MV-4-11 (cell line): ENCODE data around the gene TUBGCP3.
"Not testable (repeated sequence)": the region's sequence is repeated elsewhere in the genome, so short reads cannot be mapped to it uniquely, and the experiment has no call there.

Source experiments
- DNase-seq: peaks from one replicate; lab custom pipeline; 2025; lab: John Stamatoyannopoulos, UW

TUBGCP3 gene

DNA sequence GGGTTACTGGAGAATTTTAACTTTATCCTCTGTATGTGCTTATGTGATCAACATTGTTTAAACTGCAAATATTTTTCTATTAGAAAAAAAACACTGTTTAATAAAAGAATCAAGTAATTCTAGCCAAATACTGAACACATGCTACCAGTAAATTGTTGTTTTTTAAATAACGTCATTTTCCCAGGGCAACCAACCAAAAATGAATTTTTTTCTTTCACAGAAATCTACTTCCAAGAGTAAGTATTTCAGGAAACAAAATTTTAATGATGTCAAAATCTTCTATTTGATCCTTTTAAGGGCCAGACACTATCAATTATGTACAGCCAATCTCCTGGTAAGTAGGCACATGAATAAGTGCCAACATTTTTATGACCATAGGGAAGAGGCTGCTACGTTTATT, 57.1 kb downstream of the TUBGCP3 start:
- DNase-seq = no peak

DNA sequence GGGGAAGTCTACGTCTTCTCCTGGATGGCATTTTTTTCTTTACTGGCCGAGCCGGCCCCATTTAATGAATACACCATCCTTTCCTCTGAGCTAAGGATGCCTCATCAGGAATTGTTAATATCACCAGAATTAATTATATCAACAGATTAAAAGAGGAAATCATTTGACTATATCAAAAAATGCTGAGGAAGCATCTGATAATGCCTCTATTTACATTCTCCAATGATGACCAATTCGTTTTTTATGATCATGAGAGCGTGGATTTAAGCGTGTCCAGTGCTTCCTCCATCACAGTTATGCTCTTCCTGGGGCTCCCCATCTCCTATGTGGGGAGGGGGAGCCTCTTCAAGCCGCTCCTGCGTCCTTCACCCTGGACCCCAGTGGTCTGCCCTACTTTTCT, 58.7 kb downstream of the TUBGCP3 start:
- DNase-seq = no peak

DNA sequence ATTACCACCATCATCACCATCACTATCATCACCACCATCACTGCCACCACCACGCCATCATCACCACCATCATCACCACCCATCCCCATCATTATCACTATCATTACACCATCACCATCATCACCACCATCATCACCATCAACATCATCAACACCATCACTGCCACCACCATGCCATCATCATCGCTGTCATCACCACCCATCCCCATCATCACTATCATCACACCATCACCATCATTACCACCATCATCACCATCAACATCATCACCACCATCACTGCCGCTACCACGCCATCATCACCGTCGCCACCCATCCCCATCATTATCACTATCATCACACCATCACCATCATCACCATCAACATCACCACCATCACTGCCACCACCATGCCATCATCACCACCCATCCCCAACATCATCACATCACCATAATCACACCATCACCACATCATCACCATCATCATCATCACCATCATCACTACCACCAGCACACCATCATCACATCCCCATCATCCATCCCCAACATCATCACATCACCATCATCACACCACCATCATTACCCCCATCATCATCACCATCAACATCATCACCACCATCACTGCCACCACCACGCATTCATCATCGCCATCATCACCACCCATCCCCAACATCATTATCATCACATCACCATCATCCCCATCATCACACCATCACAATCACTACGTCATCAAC, 61.7 kb downstream of the TUBGCP3 start:
- DNase-seq = no peak

DNA sequence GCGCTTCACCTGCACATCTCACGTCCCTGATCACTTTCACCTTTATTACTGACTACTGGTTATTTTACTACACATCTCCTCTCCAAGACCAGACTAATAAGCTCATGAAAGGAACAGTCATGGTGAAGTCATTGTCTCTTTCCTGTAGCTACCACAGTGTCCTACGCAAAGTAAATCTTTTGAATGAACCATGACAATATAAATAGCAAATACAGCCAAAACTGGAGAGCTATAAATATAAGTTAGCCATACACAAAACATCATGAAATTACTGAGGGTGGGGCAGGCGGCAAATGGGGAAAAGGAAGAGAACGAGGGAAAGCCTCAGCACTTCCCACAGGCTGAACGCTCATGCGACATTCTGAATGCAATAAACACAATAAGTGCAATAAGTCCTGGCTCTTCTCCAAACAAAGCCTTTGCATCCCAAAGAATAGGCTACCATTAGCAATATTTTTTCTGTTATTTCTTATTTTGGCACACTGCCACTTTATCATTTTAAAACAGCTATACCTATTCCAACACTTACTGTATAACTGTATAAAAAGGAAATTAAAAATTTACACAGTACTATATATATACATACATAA, 62.5 kb downstream of the TUBGCP3 start:
- DNase-seq = no peak

DNA sequence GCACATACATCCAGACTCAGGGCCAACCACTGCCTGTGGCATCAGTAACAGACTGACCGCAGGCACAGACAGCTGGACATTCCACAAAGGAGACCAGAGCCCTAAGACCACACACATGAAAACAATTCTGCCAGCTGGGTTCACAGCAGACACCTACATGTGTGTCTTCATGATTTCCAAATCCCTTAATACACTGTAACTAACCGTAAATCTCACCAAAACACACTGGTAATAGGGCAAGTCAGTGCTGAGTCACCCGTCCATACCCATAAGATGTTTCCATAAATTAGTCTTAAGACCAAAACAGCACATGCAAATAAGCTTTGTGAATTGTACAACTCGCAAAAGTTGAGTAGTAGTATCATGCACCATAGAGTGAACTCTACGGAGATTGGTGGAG, 65.4 kb downstream of the TUBGCP3 start:
- no peak for DNase-seq

DNA sequence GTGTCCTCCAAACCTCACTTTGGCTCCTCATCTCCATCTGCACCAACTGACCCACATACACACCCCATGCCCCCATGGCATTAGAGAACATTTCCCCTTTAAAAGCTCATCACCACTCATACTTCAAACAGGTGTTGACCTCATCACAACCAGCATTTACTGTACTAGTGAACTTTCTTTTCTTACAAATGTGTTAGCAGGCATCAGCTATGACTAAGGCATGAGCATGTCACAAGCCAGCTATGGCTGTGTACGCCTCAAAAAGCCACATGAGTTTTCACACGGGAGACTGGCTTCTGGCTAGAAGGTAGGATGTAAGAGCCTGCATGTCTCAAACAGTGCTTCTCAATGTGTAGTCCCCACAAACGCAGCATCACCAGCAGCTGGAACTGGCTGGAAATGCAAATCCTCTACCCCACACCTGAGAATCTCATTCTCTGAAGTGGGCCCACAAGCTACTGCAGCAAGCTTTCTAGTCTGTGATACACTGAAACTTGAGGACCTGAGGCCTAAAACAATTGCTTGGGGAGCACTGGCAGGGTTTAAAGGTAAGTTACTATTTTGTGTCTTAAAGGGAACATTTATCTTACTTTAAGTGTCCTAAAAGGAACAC, 66.8 kb downstream of the TUBGCP3 start:
- no peak for DNase-seq

DNA sequence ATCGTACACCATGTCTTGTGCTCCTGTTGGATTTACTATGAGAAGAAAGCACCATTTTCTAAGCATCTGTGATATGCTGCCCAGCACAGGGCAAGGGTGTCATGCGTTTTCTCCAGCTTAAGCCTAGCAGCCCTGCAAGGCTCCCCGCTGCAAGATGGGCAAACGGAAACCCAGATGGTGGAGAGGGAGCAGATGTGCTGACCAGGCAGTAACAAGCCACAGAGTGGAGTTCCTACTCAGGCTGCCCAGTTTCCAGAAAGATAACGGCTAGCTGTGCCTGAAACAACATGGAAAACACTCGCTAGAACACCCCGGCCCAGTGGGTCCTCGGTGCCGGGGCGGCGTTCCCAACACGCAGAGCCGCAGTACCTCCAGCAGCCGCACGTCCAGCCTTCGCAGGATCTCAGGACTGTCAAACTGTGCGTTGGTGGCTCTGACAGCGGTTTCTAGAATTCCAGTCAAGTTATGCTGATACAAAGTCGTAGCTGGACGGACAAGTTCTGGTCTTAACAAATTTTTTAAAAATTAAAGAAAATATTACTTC, 68.4 kb downstream of the TUBGCP3 start:
- DNase-seq = no peak

DNA sequence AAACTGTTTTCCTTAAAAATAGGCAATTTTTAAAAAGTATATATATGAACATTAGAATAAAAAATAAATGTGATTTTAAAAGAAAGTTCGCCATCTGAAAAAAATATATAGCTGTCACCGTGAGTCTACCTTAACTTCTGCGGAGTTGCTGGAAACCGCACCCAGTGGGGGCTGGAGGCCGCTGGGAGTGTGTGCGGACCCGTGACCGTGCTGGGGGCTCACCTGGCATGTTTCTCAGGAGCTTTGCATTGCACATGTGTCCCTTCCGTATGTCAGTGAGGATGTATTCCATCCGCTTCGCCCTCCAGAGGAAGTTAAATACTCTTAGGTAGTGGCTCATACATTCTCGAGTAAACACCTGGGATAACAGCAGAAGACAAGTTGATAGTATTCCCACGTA, 71.7 kb downstream of the TUBGCP3 start:
- no peak for DNase-seq

DNA sequence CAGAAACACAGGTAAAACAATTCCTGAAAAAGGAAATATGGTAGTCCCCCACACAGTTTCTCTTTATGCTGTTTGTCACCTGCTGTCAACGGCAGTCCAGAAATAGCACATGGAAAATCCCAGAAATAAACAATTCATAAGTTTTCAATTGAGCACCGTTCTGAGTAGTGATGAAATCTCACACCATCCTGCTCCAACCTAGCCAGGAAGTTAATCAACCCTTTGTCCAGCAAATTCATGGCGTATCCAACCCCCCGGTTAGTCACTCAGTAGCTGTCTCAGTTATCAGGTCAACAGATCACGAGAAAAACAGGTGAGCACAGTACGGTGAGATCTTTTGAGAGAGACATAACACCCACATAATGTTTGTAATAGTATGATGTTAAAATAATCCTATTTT, 74.2 kb downstream of the TUBGCP3 start:
- DNase-seq = no peak

DNA sequence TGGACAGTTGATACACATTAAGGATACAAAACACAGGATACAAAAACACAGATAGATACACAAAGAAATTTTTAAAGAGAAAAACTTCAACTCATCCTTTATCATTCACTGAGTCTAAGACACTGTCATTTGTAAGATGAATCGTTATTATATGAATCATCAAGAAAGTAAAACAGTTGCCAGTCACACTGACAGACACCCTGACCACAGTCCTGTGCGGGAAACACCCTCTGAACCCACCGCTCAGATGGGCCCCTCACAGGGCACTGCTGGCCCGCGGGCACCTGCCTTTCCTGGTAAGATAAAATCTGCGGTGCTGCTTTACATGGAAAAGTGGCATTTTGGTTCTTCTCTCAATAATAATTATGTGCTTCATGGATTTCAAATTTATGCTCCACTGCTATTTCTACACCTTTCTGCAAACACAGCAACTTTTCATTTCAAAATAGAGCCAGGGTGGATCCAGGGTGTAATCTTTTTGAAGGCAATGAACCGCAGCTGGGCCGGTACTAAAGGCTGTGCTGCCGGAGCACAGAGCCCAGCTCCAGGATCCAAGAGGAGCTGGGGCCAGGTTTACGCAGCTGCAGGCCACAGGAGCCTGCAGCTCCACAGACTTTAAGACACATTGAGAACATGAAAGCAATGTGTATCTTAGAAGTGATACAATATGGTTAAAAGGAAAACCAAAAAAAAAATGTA, 76.8 kb downstream of the TUBGCP3 start:
- no peak for DNase-seq

DNA sequence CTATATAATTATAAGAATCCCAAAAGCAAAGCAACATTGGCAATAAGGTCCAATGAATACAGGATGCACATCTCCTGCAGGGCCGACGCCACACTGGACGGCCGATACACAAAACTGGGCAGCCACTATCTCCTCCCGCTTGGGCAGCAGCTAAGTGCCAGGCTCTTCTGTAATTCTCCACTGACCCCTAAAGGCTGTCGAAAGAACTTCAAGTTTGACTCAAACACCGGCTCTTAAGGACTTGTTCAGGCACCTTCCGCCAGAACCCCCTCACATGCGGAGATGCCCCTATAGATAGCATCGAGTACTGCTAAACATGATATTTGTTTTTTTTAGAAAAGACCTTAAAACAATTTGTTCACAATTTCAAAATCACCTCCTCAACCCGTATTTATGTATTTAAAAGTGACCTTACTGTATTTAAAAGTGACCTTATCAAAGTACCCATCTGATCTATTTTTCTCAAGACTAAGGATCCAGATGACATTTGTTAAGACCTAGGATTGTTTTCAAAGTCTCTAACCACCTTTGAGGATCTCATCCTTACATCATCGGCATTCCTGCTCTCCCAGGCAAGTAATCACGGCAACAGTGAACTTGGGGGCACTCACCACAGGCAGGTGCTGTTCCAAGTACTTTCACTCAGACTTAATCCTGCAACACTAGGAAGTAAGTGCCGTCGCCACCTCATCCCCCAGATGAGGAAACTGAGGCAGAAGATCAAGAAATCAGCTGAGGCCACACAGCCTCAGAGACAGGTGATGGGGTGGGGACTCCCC, 77.8 kb downstream of the TUBGCP3 start:
- DNase-seq = peak; percentile 35

DNA sequence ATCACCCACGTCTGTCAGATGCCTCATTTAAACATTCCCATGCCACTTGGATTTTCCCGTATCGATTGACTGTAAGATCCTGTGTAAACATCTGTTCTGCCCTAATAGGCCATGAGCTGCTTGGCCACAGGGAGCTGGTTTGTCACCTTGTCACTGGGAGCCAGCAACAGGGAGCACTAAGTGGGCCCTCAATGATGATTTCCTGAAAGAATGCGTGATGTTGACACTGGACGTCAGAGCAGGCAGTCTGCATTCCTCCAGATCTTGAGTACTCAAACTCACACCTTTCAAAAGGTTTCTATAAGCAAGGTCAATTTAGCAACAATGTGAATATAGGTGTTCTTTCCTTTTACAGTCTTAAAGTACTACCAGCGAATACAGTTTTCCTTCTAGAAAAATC, 78.8 kb downstream of the TUBGCP3 start:
- DNase-seq = no peak

DNA sequence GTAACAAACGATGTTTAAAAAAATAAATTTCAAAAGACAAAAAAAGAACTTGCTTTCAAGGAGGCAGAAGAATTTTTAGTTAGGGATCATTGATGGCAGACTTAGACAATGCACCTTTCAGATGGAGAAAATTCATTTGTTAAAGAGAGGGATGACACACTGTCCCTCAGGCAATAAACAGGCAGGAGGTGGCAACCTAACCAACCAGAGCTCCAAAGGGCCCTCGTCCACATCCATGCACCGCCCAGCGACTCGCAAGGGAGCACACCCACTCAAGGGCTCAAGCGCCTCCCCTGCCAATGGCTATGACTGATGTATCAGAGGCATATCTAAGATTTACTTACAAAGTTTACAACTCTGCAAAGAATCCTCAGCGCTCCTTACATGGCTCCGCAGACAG, 81.9 kb downstream of the TUBGCP3 start:
- DNase-seq = no peak

DNA sequence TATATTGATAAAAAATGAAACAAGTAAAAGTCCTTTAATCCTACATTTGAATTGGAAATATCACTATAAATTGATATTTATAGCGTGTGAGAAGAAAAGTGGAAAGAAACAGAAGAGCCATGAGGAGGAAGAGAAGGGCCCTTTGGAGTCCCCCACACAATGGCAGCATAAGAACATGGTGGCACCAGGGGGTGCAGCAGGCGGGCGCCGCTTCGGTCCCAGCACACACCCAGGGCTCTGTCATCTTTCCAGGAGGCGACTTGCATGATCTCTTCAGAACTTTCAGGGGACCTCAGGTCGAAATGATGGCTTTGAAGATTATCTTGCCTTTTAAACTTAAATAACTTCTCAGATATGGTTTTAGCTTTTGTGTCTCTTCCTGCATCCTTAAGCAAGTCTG, 91.8 kb downstream of the TUBGCP3 start:
- DNase-seq = no peak

DNA sequence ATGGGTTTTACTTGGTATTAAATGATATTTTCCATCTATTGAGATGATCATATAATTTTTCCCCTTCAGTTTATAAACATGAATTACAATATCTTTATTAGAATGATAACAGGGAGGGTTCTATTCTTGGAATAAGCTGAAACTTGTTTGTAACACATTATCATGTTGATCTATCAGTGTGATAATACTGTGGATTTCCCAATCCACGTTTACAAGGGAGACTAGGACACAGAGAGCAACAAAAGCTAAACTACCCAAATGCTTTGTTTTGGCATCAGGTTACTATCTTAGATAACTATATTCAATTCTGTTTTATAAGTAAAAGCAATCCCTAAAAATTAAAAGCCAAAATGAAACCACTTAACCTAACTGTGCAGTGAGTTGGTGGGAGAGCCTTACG, 92.5 kb downstream of the TUBGCP3 start:
- no peak for DNase-seq

DNA sequence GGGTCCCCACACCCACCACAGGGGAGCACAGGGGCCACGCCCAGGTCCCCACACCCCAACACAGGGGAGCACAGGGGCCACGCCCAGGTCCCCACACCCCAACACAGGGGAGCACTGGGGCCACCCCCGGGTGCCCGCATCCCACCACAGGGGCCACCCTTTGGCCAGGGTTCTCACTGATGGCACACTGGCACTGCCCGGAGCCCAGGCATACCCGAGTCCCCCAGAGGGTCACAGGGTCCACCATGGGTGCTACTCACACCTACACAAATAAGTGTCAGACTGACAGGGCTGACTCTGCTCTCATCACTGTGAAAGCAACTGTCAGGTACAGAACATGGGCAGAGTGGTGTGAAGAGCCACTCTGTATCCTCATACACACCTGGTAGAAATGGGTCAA, 98.8 kb downstream of the TUBGCP3 start:
- no peak for DNase-seq

DNA sequence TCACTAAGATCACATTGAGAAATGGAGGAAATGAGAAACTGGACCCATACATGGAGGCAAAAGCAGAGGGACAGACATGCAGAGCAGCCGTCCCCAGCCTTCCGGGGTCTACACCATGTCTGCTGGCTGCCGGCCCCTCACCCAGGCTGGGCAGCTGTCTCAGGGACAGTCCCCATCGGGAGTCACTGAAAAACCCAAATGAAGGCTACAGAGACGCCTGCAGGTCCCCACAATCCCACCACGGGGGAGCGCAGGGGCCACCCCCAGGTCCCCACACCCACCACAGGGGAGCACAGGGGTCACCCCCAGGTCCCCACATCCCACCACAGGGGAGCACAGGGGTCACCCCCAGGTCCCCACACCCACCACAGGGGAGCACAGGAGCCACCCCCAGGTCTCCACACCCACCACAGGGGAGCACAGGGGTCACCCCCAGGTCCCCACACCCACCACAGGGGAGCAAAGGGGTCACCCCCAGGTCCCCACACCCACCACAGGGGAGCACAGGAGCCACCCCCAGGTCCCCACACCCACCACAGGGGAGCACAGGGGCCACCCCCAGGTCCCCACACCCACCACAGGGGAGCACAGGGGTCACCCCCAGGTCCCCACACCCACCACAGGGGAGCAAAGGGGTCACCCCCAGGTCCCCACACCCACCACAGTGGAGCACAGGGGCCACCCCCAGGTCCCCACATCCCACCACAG, 99.5 kb downstream of the TUBGCP3 start:
- DNase-seq = not testable (repeated sequence)

DNA sequence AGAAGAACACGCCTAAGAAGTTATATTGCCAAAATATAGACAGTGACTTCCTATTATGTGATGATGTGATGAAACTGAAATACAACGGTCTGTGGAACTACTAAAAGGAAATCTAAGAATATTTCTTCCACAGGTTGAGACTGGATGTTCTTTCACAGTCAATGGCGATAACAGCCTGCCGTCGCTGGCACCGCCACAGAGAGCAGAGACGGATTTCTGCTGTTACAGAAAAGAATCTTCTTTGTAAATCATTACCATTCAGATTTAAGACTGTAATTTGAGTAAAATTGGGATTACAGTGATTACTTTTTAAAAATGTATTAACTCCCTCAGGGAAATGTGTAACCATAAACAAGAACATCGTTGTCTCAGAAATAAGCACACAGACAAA, 100.8 kb downstream of the TUBGCP3 start:
- no peak for DNase-seq

DNA sequence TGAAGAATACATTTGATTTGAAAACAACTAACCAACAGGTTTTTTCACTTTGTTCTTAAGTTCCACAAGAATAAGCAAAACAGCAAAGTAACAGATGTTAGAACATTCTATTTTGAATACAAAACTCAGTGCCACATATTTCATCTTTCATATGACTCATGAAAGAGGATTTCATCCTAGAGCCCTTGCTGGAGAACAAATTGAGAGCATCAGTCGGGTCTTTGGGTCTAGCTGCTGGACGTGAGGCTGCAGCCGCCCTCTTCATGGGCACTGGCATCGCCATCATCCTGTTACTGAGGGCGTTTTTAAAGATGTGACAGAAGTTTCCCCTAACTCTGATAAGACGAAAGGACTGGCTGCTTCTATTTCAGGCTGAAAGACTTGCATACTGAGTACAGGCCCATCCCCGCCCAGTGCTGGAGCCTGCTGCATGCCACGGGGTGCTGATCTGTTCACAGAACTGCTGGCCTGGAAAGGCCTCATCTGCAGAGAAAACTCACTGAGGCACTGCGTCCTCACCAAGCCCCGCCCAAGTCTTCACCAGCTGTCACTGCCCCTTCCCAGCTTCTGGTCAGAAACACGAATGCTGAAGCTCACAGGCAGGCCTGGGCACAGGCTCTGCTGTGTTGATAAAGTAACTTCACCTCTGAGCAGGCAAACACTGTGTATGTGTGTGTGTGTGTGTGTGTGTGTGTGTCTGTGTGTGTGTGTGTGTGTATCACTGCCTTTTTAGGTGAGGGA, 101.4 kb downstream of the TUBGCP3 start:
- no peak for DNase-seq

DNA sequence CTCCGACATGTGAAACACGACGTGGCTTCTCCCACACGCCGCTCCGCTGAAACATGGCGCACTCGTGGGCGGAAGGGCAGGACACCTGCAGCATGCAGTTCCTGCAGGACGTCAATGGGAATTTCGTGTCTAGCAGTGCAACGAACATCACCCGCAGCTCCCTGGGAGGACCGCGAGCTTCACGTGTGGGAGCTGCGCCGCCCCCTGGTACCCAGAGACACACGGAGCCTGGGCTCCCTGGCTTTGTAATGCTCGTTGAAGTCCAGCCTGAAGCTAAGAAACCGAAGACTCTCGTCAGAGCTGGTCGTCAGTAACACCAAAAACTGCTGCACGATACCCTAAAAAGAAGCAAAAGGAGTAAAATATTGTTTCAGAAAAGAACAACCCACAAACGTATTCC, 102.1 kb downstream of the TUBGCP3 start:
- not testable (repeated sequence) for DNase-seq

DNA sequence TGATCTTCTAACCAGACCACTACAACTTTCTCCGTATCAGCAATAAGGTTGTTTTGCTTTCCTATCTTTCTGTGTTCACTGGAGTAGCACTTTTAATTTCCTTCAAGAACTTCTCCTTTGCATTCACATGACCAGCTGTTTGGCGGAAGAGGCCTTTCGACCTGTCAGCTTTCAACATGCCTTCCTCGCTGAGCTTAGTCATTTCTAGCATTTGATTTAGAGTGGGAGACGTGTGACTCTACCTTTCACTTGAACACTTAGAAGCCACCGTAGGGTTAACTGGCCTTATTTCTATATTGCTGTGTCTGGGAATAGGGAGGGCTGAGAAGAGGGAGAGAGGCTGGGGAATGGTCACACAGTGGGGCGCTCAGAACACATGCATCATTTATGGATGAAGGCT, 104.7 kb downstream of the TUBGCP3 start:
- no peak for DNase-seq
